GM19035 (cell line): ENCODE results near the gene LRRC4C.
A peak's percentile ranks its signal among the peaks of the same experiment; 100 is the strongest.

Experiments used
- ATAC-seq: cut with Tn5 transposase; IDR thresholded peaks from one replicate; pipeline ENCODE4 v1.9.1; 2021; ENCODE audit not compliant: unreplicated experiment

The LRRC4C gene

GRCh38 chr11:41334007-41334933 is 125.2 kb downstream of the LRRC4C start:
- no peak for ATAC-seq

GRCh38 chr11:41333357-41333756 is 126.1 kb downstream of the LRRC4C start:
- ATAC-seq: no peak

GRCh38 chr11:41328324-41328723 is 131.1 kb downstream of the LRRC4C start:
- no peak for ATAC-seq

- no peak for ATAC-seq
These were observed 136.0 kb downstream of the LRRC4C start for GRCh38 chr11:41323446-41323845.

- ATAC-seq: peak; percentile 45
These were observed 138.8 kb downstream of the LRRC4C start for GRCh38 chr11:41320653-41321052.

- ATAC-seq: peak; percentile 64
These were observed 139.2 kb downstream of the LRRC4C start for GRCh38 chr11:41320238-41320637.

GRCh38 chr11:41319434-41319833 is 140.0 kb downstream of the LRRC4C start:
- ATAC-seq: no peak

- no peak for ATAC-seq
These were observed 142.7 kb downstream of the LRRC4C start for GRCh38 chr11:41316751-41317150.

- ATAC-seq: no peak
These were observed 146.2 kb downstream of the LRRC4C start for GRCh38 chr11:41313226-41313625.

GRCh38 chr11:41309716-41310115 is 149.7 kb downstream of the LRRC4C start:
- ATAC-seq: peak; percentile 15

GRCh38 chr11:41309111-41309522 is 150.3 kb downstream of the LRRC4C start:
- ATAC-seq: peak; percentile 83

- peak; percentile 1 for ATAC-seq
These were observed 151.2 kb downstream of the LRRC4C start for GRCh38 chr11:41308286-41308685.

GRCh38 chr11:41307296-41308080 is 152.0 kb downstream of the LRRC4C start:
- no peak for ATAC-seq

GRCh38 chr11:41306431-41306830 is 153.0 kb downstream of the LRRC4C start:
- no peak for ATAC-seq

GRCh38 chr11:41301023-41301422 is 158.4 kb downstream of the LRRC4C start:
- no peak for ATAC-seq

- peak; percentile 95 for ATAC-seq
These were observed 170.0 kb downstream of the LRRC4C start for GRCh38 chr11:41289408-41289807.

GRCh38 chr11:41286751-41287150 is 172.7 kb downstream of the LRRC4C start:
- no peak for ATAC-seq

- ATAC-seq: no peak
These were observed 175.1 kb downstream of the LRRC4C start for GRCh38 chr11:41284354-41284753.

- ATAC-seq: no peak
These were observed 176.1 kb downstream of the LRRC4C start for GRCh38 chr11:41283191-41283930.

GRCh38 chr11:41282395-41282794 is 177.1 kb downstream of the LRRC4C start:
- no peak for ATAC-seq

GRCh38 chr11:41281131-41281742 is 178.2 kb downstream of the LRRC4C start:
- ATAC-seq: no peak
